CD4-positive, alpha-beta T cell (primary cell): ENCODE data around the gene LTB4R. TPM values are rescaled to one million over a fixed set of nuclear protein-coding genes. Genes with fewer than 3 reads are reported as not detected.

Experiments used
- ATAC-seq: fragments of 200-7000 bp; cut with Tn5 transposase; one replicate; pipeline ENCODE4 v1.10.0; 2022; ENCODE audit warnings: mild to moderate bottlenecking; ENCODE audit not compliant: poor library complexity
- CTCF ChIA-PET: fragments of 350-600 bp; sonication (Branson Sonifier 250); formaldehyde crosslinking; loops from one replicate; lab custom pipeline; 2021; ENCODE audit warnings: antibody characterized with exemption, inconsistent platforms; lab: Charles Lee
- POLR2A ChIA-PET: fragments of 350-600 bp; sonication (Branson Sonifier 250); formaldehyde crosslinking; loops from one replicate; lab custom pipeline; 2021; ENCODE audit warnings: antibody characterized with exemption, inconsistent platforms; lab: Charles Lee
- DNase-seq, 14 experiments: peaks; one replicate each; pipeline ENCODE4 v3.0.0-alpha.2; 2013 to 2020; ENCODE audit warnings: mixed read lengths in 2 of 14
- H3K27ac ChIP-seq, 2 donors: one replicate each; pipeline versions ENCODE4 v1.5.1 to v1.7.0; 2013; ENCODE audit warnings: low read length in 2 of 2, low read depth in 1 of 2, mild to moderate bottlenecking in 1 of 2
- H3K27me3 ChIP-seq, 2 experiments: 1 replicate in 1 of 2; 2 replicates in 1 of 2; pipeline versions ENCODE4 v1.6.1 to v1.7.0; 2013; ENCODE audit warnings: low read length in 2 of 2, control low read depth in 1 of 2, mild to moderate bottlenecking in 1 of 2, moderate library complexity in 1 of 2; ENCODE audit not compliant: insufficient read depth in 2 of 2, control insufficient read depth in 1 of 2
- H3K36me3 ChIP-seq: one replicate; pipeline ENCODE4 v1.6.1; 2013; ENCODE audit warnings: low read length, control low read depth; ENCODE audit not compliant: insufficient read depth
- H3K4me1 ChIP-seq: one replicate; pipeline ENCODE4 v1.6.1; 2013; ENCODE audit warnings: low read length, control low read depth; ENCODE audit not compliant: insufficient read depth
- H3K4me3 ChIP-seq: one replicate; pipeline ENCODE4 v1.5.1; 2013; ENCODE audit warnings: mild to moderate bottlenecking, low read length, moderate library complexity
- H3K9me3 ChIP-seq, 2 experiments: 1 replicate in 1 of 2; 2 replicates in 1 of 2; pipeline versions ENCODE4 v1.6.1 to v1.7.0; 2013; ENCODE audit warnings: low read length in 2 of 2, mild to moderate bottlenecking in 2 of 2, control low read depth in 1 of 2, moderate library complexity in 1 of 2; ENCODE audit not compliant: control insufficient read depth in 1 of 2, insufficient read depth in 1 of 2
- H3K27ac Mint-ChIP-seq: one replicate; pipeline ENCODE4 v1.8.0; 2020; ENCODE audit warnings: mixed read lengths
- H3K27me3 Mint-ChIP-seq: one replicate; pipeline ENCODE4 v1.8.0; 2021; ENCODE audit warnings: mixed read lengths
- H3K36me3 Mint-ChIP-seq: one replicate; pipeline ENCODE4 v1.8.0; 2021; ENCODE audit warnings: low read depth, mixed read lengths
- H3K4me1 Mint-ChIP-seq: one replicate; pipeline ENCODE4 v1.8.0; 2021; ENCODE audit warnings: low read depth, mixed read lengths
- H3K4me3 Mint-ChIP-seq: one replicate; pipeline ENCODE4 v1.8.0; 2020; ENCODE audit warnings: mild to moderate bottlenecking, mixed read lengths
- H3K9me3 Mint-ChIP-seq: one replicate; pipeline ENCODE4 v1.8.0; 2020; ENCODE audit warnings: mixed read lengths
- intact Hi-C, 2 experiments: fragments of 100-400 bp; cut with DNase I in 1 of 2; cut with micrococcal nuclease in 1 of 2; formaldehyde crosslinking; loops; one replicate each; pipeline versions ENCODE4 v1.15.1 to v1.9.0; 2023 to 2025; cut with DNase I, micrococcal nuclease
- total RNA-seq, 174 experiments: library from RNA in 2 of 174; stranded (reverse) in 2 of 174; gene quantifications; one replicate each; pipeline ENCODE4 v1.2.3 and lab custom pipeline; 2021 to 2026
- TF ChIP-seq, protein P1 (sequence below): fragments of 200-600 bp; IDR thresholded peaks from one replicate; pipeline ENCODE4 v1.8.0; 2022; ENCODE audit warnings: antibody characterized with exemption, mild to moderate bottlenecking

The LTB4R gene
- total RNA-seq, 2 experiments from 2014 or later, result 15.6 to 18.3 TPM

- H3K4me1 Mint-ChIP-seq, result peaks cover 6% of the 10 kb centered on the region
- H3K27ac ChIP-seq, result no peak overlapping the region
- ChIA-PET CTCF (no interaction called here), POLR2A (no interaction called here)
- H3K27ac Mint-ChIP-seq, result no peak overlapping the region
- no peaks in the 10 kb centered on the region for H3K27me3 ChIP-seq
- TF ChIP-seq, protein P1, sequence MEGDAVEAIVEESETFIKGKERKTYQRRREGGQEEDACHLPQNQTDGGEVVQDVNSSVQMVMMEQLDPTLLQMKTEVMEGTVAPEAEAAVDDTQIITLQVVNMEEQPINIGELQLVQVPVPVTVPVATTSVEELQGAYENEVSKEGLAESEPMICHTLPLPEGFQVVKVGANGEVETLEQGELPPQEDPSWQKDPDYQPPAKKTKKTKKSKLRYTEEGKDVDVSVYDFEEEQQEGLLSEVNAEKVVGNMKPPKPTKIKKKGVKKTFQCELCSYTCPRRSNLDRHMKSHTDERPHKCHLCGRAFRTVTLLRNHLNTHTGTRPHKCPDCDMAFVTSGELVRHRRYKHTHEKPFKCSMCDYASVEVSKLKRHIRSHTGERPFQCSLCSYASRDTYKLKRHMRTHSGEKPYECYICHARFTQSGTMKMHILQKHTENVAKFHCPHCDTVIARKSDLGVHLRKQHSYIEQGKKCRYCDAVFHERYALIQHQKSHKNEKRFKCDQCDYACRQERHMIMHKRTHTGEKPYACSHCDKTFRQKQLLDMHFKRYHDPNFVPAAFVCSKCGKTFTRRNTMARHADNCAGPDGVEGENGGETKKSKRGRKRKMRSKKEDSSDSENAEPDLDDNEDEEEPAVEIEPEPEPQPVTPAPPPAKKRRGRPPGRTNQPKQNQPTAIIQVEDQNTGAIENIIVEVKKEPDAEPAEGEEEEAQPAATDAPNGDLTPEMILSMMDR, result no peak
- H3K4me3 ChIP-seq, result no peak overlapping the region
- H3K36me3 Mint-ChIP-seq, result no peaks in the 10 kb centered on the region
- intact Hi-C loops, result no loop called here
- peaks cover 0 to 4% of the 10 kb centered on the region in 2 experiments for H3K9me3 ChIP-seq
- H3K36me3 ChIP-seq, result no peaks in the 10 kb centered on the region
- no peak for ATAC-seq
- no peaks in the 10 kb centered on the region for H3K9me3 Mint-ChIP-seq
- peaks cover 10% of the 10 kb centered on the region for H3K27me3 Mint-ChIP-seq
- H3K4me3 Mint-ChIP-seq, result no peak overlapping the region
- peaks cover 12% of the 10 kb centered on the region for H3K4me1 ChIP-seq
- no peak for DNase-seq
Measured at GRCh38 chr14:24323341-24323740, 12.0 kb downstream of the LTB4R start.

GRCh38 chr14:24324024-24324423 is 12.7 kb downstream of the LTB4R start:
- intact Hi-C loops, result no loop called here
- H3K27me3 ChIP-seq, result no peaks in the 10 kb centered on the region
- Mint-ChIP-seq H3K9me3 (no peaks in the 10 kb centered on the region), H3K4me1 (peaks cover 6% of the 10 kb centered on the region), H3K36me3 (no peaks in the 10 kb centered on the region), H3K27ac (no peak overlapping the region), H3K4me3 (no peak overlapping the region), H3K27me3 (peaks cover 10% of the 10 kb centered on the region)
- no peaks in the 10 kb centered on the region for H3K36me3 ChIP-seq
- no peak for ATAC-seq
- POLR2A ChIA-PET, result no interaction called here
- H3K27ac ChIP-seq, result no peak overlapping the region
- H3K9me3 ChIP-seq, result peaks cover 0 to 4% of the 10 kb centered on the region in 2 experiments
- TF ChIP-seq, protein P1, result no peak
- H3K4me3 ChIP-seq, result no peak overlapping the region
- CTCF ChIA-PET, result no interaction called here
- peaks cover 19% of the 10 kb centered on the region for H3K4me1 ChIP-seq
- DNase-seq, result no peak

DNA sequence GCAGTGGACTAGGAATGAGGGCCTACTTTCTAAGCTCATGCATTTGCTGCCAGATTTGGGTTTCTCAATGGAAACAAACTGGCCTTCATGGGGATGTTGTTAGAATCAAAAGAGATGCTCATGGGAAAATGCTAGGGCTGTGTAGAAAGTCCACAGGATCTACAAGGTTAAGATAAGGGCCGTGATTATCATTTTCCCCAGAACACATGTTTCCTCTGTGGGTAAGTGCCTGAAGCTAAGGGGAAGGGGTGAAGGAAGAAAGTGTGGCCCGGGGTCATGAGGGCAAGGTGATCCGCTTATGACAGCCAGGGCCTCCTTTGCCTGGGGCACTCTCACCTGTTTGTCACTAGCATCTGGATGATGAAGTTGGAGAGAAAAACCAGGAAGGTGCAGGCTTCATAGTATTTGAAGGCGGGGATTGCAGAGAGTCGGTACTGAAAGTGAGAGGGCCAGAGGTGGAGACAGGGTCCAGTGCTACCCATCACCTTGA is 13.8 kb downstream of the LTB4R start:
- Histone ChIP-seq H3K27ac (no peak overlapping the region), H3K36me3 (no peaks in the 10 kb centered on the region), H3K4me1 (peaks cover 29% of the 10 kb centered on the region), H3K4me3 (no peak overlapping the region), H3K9me3 (peaks cover 0 to 4% of the 10 kb centered on the region in 2 experiments), H3K27me3 (no peaks in the 10 kb centered on the region)
- Mint-ChIP-seq H3K27ac (no peak overlapping the region), H3K36me3 (no peaks in the 10 kb centered on the region), H3K4me1 (peaks cover 17% of the 10 kb centered on the region), H3K9me3 (no peaks in the 10 kb centered on the region), H3K27me3 (peaks cover 12% of the 10 kb centered on the region), H3K4me3 (no peak overlapping the region)
- no peak for ATAC-seq
- ChIA-PET CTCF (no interaction called here), POLR2A (no interaction called here)
- DNase-seq, result no peak
- TF ChIP-seq, protein P1, result no peak
- intact Hi-C loops, result no loop called here
